Ishikawa (cell line): Measurements from ENCODE around the gene TCP11.

ENCODE experiments used
- CEBPB ChIP-seq: IDR thresholded peaks from 2 replicates; pipeline ENCODE4 v1.6.1; 2012
- EP300 ChIP-seq: IDR thresholded peaks from 2 replicates; pipeline ENCODE4 v1.6.1; 2012; ENCODE audit warnings: borderline replicate concordance
- RAD21 ChIP-seq: IDR thresholded peaks from 2 replicates; pipeline ENCODE4 v1.6.1; 2012; ENCODE audit warnings: low read depth
- TAF1 ChIP-seq: IDR thresholded peaks from 2 replicates; pipeline ENCODE4 v1.6.1; 2012; ENCODE audit warnings: low read depth, mild to moderate bottlenecking
- TCF12 ChIP-seq: IDR thresholded peaks from 2 replicates; pipeline ENCODE4 v1.6.1; 2012; ENCODE audit warnings: low read depth
- YY1 ChIP-seq: IDR thresholded peaks from 2 replicates; pipeline ENCODE4 v1.6.1; 2012; ENCODE audit warnings: low read depth
- ZBTB7A ChIP-seq: IDR thresholded peaks from 2 replicates; pipeline ENCODE4 v1.6.1; 2012; ENCODE audit warnings: low read depth
- TF ChIP-seq, protein P1 (sequence below): IDR thresholded peaks from 2 replicates; pipeline ENCODE4 v1.6.1; 2012
- TF ChIP-seq, protein P2 (sequence below): IDR thresholded peaks from 2 replicates; pipeline ENCODE4 v1.6.1; 2012
- TF ChIP-seq, protein P3 (sequence below): IDR thresholded peaks from 2 replicates; pipeline ENCODE4 v1.6.1; 2012; ENCODE audit warnings: low read depth, mild to moderate bottlenecking

DNA sequence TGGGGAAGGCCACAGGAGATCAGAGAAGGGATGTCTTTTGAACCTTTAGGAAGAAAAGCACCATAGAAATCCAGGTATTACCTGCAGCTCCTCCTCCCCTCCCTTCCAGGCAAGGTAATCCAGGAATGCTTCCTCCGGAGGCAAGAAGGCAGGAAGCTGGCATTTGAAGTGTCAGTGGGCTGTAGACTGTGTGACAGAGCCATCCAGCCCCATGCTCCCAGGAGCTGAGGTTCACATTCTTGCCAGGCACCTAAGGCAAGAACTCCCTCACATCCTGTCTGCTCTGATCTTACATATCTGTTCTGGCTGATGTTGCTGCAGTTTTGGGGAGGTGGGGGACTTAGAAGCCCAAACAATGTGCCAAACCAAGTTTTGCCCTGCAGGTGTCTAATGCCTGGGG, 44.8 kb upstream of the TCP11 start:
- no peak for TF ChIP-seq EP300
- TF ChIP-seq, protein P1, sequence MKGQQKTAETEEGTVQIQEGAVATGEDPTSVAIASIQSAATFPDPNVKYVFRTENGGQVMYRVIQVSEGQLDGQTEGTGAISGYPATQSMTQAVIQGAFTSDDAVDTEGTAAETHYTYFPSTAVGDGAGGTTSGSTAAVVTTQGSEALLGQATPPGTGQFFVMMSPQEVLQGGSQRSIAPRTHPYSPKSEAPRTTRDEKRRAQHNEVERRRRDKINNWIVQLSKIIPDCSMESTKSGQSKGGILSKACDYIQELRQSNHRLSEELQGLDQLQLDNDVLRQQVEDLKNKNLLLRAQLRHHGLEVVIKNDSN = no peak
- TF ChIP-seq RAD21 = no peak
- TF ChIP-seq, protein P2, sequence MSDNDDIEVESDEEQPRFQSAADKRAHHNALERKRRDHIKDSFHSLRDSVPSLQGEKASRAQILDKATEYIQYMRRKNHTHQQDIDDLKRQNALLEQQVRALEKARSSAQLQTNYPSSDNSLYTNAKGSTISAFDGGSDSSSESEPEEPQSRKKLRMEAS = no peak
- no peak for TF ChIP-seq YY1
- TF ChIP-seq TCF12 = no peak
- TF ChIP-seq ZBTB7A = no peak
- no peak for TF ChIP-seq CEBPB
- no peak for TF ChIP-seq TAF1
- TF ChIP-seq, protein P3, sequence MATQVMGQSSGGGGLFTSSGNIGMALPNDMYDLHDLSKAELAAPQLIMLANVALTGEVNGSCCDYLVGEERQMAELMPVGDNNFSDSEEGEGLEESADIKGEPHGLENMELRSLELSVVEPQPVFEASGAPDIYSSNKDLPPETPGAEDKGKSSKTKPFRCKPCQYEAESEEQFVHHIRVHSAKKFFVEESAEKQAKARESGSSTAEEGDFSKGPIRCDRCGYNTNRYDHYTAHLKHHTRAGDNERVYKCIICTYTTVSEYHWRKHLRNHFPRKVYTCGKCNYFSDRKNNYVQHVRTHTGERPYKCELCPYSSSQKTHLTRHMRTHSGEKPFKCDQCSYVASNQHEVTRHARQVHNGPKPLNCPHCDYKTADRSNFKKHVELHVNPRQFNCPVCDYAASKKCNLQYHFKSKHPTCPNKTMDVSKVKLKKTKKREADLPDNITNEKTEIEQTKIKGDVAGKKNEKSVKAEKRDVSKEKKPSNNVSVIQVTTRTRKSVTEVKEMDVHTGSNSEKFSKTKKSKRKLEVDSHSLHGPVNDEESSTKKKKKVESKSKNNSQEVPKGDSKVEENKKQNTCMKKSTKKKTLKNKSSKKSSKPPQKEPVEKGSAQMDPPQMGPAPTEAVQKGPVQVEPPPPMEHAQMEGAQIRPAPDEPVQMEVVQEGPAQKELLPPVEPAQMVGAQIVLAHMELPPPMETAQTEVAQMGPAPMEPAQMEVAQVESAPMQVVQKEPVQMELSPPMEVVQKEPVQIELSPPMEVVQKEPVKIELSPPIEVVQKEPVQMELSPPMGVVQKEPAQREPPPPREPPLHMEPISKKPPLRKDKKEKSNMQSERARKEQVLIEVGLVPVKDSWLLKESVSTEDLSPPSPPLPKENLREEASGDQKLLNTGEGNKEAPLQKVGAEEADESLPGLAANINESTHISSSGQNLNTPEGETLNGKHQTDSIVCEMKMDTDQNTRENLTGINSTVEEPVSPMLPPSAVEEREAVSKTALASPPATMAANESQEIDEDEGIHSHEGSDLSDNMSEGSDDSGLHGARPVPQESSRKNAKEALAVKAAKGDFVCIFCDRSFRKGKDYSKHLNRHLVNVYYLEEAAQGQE = no peak
